PC-9 (cell line): ENCODE results near the gene MICA. TPM values are rescaled to one million over a fixed set of nuclear protein-coding genes. Genes with fewer than 3 reads are reported as not detected.
"Not testable (repeated sequence)": the region's sequence is repeated elsewhere in the genome, so short reads cannot be mapped to it uniquely, and the experiment has no call there.

ENCODE experiments used
- BruUV-seq: library from RNA; stranded (reverse); fragments of 400-500 nt; replicated peaks from 2 replicates; lab custom pipeline; 2021; lab: Mats Ljungman, UMichigan
- CTCF ChIA-PET: fragments of 300-600 bp; sonication (Branson Sonifier 250); formaldehyde crosslinking; loops from one replicate; lab custom pipeline; 2022; ENCODE audit warnings: antibody characterized with exemption; lab: Charles Lee
- POLR2A ChIA-PET: fragments of 300-600 bp; sonication (Branson Sonifier 250); formaldehyde crosslinking; loops from one replicate; lab custom pipeline; 2022; ENCODE audit warnings: antibody characterized with exemption; ENCODE audit not compliant: unreplicated experiment; lab: Charles Lee
- DNase-seq, 2 experiments: peaks; one replicate each; pipeline versions ENCODE4 v3.0.0 to v3.0.0-alpha.2; 2015 to 2022; ENCODE audit warnings: mixed read lengths in 1 of 2
- H2AFZ ChIP-seq: fragments of 200-600 bp; sonication (generic); 2 replicates; pipeline ENCODE4 v1.8.1; 2017; ENCODE audit warnings: antibody characterized with exemption
- H3F3A ChIP-seq: fragments of 200-600 bp; sonication (generic); 2 replicates; pipeline ENCODE4 v1.8.1; 2017; ENCODE audit warnings: antibody characterized with exemption, mild to moderate bottlenecking, low read depth; ENCODE audit not compliant: insufficient read depth
- H3K27ac ChIP-seq: fragments of 200-600 bp; sonication (generic); 2 replicates; pipeline ENCODE4 v1.6.1; 2016; ENCODE audit warnings: mixed run types
- H3K27me3 ChIP-seq: fragments of 200-600 bp; sonication (generic); 2 replicates; pipeline ENCODE4 v1.6.1; 2016; ENCODE audit warnings: low read depth, mixed run types; ENCODE audit not compliant: insufficient read depth
- H3K36me3 ChIP-seq: fragments of 200-600 bp; sonication (generic); 2 replicates; pipeline ENCODE4 v1.6.1; 2016; ENCODE audit warnings: low read depth, mixed run types
- H3K4me1 ChIP-seq: fragments of 200-600 bp; sonication (generic); replicated peaks from 2 replicates; pipeline ENCODE4 v1.6.1; 2016; ENCODE audit warnings: mixed run types; ENCODE audit not compliant: insufficient read depth
- H3K4me2 ChIP-seq: fragments of 200-600 bp; sonication (generic); 2 replicates; pipeline ENCODE4 v1.6.1; 2017; ENCODE audit warnings: mixed run types
- H3K4me3 ChIP-seq: fragments of 200-600 bp; sonication (generic); 2 replicates; pipeline ENCODE4 v1.6.1; 2016; ENCODE audit warnings: mixed run types
- H3K79me2 ChIP-seq: fragments of 200-600 bp; sonication (generic); 2 replicates; pipeline ENCODE4 v1.6.1; 2017; ENCODE audit warnings: low read depth, mixed run types
- H3K9me2 ChIP-seq: fragments of 200-600 bp; sonication (generic); 2 replicates; pipeline ENCODE4 v1.8.1; 2017; ENCODE audit warnings: mild to moderate bottlenecking; ENCODE audit not compliant: insufficient read depth
- H3K9me3 ChIP-seq: fragments of 200-600 bp; sonication (generic); 2 replicates; pipeline ENCODE4 v1.8.1; 2016; ENCODE audit warnings: low read depth; ENCODE audit not compliant: insufficient read depth
- H4K20me1 ChIP-seq: fragments of 200-600 bp; sonication (generic); 2 replicates; pipeline ENCODE4 v1.8.1; 2017; ENCODE audit not compliant: insufficient read depth
- EZH2 ChIP-seq: fragments of 200-600 bp; sonication (generic); IDR thresholded peaks from 2 replicates; pipeline ENCODE4 v1.8.0; 2017; ENCODE audit warnings: antibody characterized with exemption, low read depth
- intact Hi-C: fragments of 100-400 bp; cut with micrococcal nuclease; formaldehyde crosslinking; loops from one replicate; pipeline ENCODE4 v1.10.0; 2022; ENCODE audit not compliant: unreplicated experiment
- total RNA-seq: library from RNA; stranded (reverse); gene quantifications from 2 replicates; pipeline ENCODE4 v1.2.3, GENCODE V29; 2021
- TF ChIP-seq, protein P1 (sequence below): fragments of 200-600 bp; sonication (generic); conservative IDR thresholded peaks from 2 replicates; pipeline ENCODE4 v1.6.1; 2017; ENCODE audit warnings: mixed run types, antibody characterized with exemption, mild to moderate bottlenecking, moderate library complexity

MICA gene
- total RNA-seq, 1 experiment from 2014 or later, result 13.5 TPM

DNA sequence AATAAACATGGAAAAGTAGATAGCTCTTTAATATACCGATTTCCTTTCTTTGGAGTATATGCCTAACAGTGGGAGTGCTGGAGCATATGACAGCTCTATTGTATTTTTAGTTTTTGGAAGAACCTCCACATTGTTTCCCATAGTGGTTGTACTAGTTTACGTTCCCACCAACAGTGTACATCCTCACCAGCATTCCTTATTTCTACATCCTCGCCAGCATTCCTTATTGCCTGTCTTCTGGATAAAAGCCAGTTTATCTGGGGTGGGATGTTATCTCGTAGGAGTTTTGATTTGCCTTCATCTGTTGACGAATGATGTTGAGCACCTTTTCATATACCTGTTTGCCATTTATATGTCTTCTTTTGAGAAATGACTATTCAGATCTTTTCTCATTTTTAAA lies 2.6 kb downstream of the MICA start:
- TF ChIP-seq, protein P1, sequence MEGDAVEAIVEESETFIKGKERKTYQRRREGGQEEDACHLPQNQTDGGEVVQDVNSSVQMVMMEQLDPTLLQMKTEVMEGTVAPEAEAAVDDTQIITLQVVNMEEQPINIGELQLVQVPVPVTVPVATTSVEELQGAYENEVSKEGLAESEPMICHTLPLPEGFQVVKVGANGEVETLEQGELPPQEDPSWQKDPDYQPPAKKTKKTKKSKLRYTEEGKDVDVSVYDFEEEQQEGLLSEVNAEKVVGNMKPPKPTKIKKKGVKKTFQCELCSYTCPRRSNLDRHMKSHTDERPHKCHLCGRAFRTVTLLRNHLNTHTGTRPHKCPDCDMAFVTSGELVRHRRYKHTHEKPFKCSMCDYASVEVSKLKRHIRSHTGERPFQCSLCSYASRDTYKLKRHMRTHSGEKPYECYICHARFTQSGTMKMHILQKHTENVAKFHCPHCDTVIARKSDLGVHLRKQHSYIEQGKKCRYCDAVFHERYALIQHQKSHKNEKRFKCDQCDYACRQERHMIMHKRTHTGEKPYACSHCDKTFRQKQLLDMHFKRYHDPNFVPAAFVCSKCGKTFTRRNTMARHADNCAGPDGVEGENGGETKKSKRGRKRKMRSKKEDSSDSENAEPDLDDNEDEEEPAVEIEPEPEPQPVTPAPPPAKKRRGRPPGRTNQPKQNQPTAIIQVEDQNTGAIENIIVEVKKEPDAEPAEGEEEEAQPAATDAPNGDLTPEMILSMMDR, result no peak
- no peak for TF ChIP-seq EZH2
- Histone ChIP-seq H3K4me2 (no peak overlapping the region), H3K9me2 (no peaks in the 10 kb centered on the region), H3K36me3 (no peaks in the 10 kb centered on the region), H3K4me3 (no peak overlapping the region; the same call in 1 of the 2 replicates), H3K79me2 (peaks cover 25% of the 10 kb centered on the region; the same call in 1 of the 2 replicates), H3F3A (peaks cover 16% of the 10 kb centered on the region; the same call in 1 of the 2 replicates), H4K20me1 (no peaks in the 10 kb centered on the region), H3K27ac (no peak overlapping the region), H3K9me3 (no peaks in the 10 kb centered on the region), H2AFZ (no peak overlapping the region), H3K27me3 (0 out of 2 replicates have a peak, but pooled peaks cover 15% of the 10 kb centered on the region), H3K4me1 (peaks cover 17% of the 10 kb centered on the region)
- no TSS peak for BruUV-seq
- intact Hi-C loops, result no loop called here
- DNase-seq, result no peak
- CTCF ChIA-PET, result no interaction called here
- POLR2A ChIA-PET, result no interaction called here

DNA sequence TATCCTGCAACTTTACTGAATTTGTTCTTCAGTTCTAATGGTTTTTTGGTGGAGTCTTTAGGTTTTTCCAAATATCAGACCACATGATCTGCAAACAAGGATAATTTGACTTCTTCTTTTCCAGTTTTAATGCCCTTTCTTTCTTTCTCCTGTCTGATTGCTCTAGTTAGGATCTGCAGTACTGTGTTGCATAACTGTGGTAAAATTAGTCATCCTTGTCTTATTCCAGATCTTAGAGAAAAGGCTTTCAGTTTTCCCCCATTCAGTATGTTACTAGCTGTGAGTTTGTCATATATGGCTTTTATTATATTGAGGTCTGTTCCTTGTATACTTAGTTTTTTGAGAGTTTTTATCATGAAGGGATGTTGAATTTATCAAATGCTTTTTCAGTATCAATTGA lies 4.3 kb downstream of the MICA start:
- intact Hi-C loops, result no loop called here
- no peaks in the 10 kb centered on the region for H3K9me2 ChIP-seq
- no peaks in the 10 kb centered on the region for H3K9me3 ChIP-seq
- 0 out of 2 replicates have a peak, but pooled peaks cover 15% of the 10 kb centered on the region for H3K27me3 ChIP-seq
- peaks cover 25% of the 10 kb centered on the region; the same call in 1 of the 2 replicates for H3K79me2 ChIP-seq
- H3K4me2 ChIP-seq, result no peak overlapping the region
- peak in 1 of 2 experiments; percentile 68 for DNase-seq
- no peak overlapping the region for H3K4me3 ChIP-seq
- peaks cover 11% of the 10 kb centered on the region for H3K4me1 ChIP-seq
- no peak for TF ChIP-seq EZH2
- TF ChIP-seq, protein P1, result no peak
- no peaks in the 10 kb centered on the region for H3K36me3 ChIP-seq
- ChIA-PET CTCF (no interaction called here), POLR2A (no interaction called here)
- no peaks in the 10 kb centered on the region for H4K20me1 ChIP-seq
- H3K27ac ChIP-seq, result no peak overlapping the region
- BruUV-seq, result no TSS peak
- peaks cover 12% of the 10 kb centered on the region; the same call in 1 of the 2 replicates for H3F3A ChIP-seq
- no peak overlapping the region for H2AFZ ChIP-seq

- Histone ChIP-seq H2AFZ (no peak overlapping the region), H3K9me2 (no peaks in the 10 kb centered on the region), H3K9me3 (no peaks in the 10 kb centered on the region), H3K27me3 (no peaks in the 10 kb centered on the region), H3K4me1 (peaks cover 10% of the 10 kb centered on the region), H4K20me1 (no peaks in the 10 kb centered on the region), H3K4me2 (no peak overlapping the region), H3F3A (peaks cover 10% of the 10 kb centered on the region; the same call in 1 of the 2 replicates), H3K27ac (no peak overlapping the region), H3K79me2 (peaks cover 11% of the 10 kb centered on the region; the same call in 1 of the 2 replicates), H3K36me3 (no peaks in the 10 kb centered on the region), H3K4me3 (no peak overlapping the region)
- DNase-seq, result no peak
- ChIA-PET POLR2A (no interaction called here), CTCF (no interaction called here)
- TF ChIP-seq, protein P1, result no peak
- TF ChIP-seq EZH2, result no peak
- intact Hi-C loops, result no loop called here
- no TSS peak for BruUV-seq
These were observed 9.1 kb downstream of the MICA start for GRCh38 chr6:31412506-31412905.

DNA sequence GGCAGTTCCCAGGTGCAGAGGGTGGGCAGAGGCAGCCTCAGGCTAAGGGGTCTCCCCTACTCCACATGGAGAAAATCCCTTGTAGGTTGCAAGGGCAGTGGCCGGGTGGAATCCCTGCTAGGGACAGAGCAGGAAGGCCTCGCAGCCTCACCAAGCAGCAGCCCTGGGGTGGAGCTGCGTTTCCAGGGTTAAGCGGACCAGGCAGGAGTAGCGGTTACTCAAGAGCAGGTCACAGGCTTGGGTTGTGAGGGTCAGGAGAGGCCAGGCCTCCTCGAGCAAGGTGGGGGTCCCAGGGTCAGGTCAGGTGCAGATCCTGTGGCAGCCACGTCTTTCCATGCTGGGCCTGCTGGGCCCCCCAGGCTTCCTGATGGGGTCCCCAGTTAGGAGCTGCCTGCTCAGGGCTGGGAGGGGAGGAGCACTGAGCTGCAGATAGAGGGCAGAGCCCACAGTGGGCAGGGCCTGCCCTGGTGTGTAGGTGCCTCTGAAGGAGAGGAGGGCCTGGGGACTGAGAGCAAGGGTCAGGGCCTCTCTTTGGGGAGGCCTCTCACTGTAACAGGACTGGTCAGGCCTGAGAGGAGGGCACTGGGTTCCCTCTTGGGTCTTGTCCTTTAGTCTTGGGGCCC lies 10.9 kb downstream of the MICA start:
- H3K79me2 ChIP-seq, H3K4me1 ChIP-seq, H3K4me2 ChIP-seq, POLR2A ChIA-PET, H3F3A ChIP-seq, DNase-seq, H3K27me3 ChIP-seq, H2AFZ ChIP-seq, CTCF ChIA-PET, BruUV-seq, H3K9me3 ChIP-seq, H3K4me3 ChIP-seq, intact Hi-C loops, H3K36me3 ChIP-seq, H3K27ac ChIP-seq, H4K20me1 ChIP-seq, H3K9me2 ChIP-seq: not testable (repeated sequence)
